GM13977 (cell line): ENCODE results near the gene SPTBN5.

ENCODE experiments used
- DNase-seq: peaks from one replicate; pipeline ENCODE4 v3.0.0; 2012; ENCODE audit warnings: low spot score
- in situ Hi-C: fragments of 300-500 bp; cut with MboI; formaldehyde crosslinking; loops from one replicate; pipeline ENCODE4 v1.12.0; 2022; ENCODE audit warnings: low sequenced_read_pairs, low pct_unique_long_range_greater_than_20kb, mixed read lengths, inconsistent platforms; ENCODE audit not compliant: unreplicated experiment
- TF ChIP-seq, protein P1 (sequence below): IDR thresholded peaks from 2 replicates; pipeline ENCODE4 v1.5.1; 2012; ENCODE audit warnings: mild to moderate bottlenecking, control low read depth; ENCODE audit not compliant: insufficient read depth; ENCODE audit errors: extremely low read depth, missing control alignments

Gene SPTBN5

DNA sequence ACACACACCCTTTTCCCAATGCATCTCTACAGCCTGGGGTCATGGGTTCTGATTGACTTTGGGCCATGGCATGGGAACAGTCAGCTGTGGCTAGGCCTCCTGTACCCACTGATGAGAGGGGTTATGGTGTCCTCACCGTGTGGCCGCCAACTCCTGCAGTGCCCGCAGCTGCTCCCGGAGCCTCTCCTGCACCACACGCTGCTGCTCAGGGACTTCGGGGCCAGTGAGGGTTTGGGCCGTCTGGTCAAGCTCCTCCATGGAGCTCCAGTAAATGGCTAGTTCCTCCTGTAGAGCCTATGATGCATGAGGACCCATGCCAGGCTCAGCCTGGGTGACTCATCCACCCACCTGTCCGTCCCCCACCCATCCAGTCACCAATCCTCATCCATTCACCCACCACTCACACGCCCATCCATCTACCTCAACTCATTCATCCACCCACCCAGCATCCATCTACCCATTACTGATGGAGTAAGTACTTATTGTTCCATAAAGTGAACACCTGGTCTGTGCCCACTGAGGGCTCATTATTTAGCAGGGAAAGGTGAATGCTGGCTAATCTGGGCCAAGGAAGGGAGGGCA lies 21.6 kb downstream of the SPTBN5 start:
- TF ChIP-seq, protein P1, sequence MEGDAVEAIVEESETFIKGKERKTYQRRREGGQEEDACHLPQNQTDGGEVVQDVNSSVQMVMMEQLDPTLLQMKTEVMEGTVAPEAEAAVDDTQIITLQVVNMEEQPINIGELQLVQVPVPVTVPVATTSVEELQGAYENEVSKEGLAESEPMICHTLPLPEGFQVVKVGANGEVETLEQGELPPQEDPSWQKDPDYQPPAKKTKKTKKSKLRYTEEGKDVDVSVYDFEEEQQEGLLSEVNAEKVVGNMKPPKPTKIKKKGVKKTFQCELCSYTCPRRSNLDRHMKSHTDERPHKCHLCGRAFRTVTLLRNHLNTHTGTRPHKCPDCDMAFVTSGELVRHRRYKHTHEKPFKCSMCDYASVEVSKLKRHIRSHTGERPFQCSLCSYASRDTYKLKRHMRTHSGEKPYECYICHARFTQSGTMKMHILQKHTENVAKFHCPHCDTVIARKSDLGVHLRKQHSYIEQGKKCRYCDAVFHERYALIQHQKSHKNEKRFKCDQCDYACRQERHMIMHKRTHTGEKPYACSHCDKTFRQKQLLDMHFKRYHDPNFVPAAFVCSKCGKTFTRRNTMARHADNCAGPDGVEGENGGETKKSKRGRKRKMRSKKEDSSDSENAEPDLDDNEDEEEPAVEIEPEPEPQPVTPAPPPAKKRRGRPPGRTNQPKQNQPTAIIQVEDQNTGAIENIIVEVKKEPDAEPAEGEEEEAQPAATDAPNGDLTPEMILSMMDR: no peak
- in situ Hi-C loops: no loop called here

DNA sequence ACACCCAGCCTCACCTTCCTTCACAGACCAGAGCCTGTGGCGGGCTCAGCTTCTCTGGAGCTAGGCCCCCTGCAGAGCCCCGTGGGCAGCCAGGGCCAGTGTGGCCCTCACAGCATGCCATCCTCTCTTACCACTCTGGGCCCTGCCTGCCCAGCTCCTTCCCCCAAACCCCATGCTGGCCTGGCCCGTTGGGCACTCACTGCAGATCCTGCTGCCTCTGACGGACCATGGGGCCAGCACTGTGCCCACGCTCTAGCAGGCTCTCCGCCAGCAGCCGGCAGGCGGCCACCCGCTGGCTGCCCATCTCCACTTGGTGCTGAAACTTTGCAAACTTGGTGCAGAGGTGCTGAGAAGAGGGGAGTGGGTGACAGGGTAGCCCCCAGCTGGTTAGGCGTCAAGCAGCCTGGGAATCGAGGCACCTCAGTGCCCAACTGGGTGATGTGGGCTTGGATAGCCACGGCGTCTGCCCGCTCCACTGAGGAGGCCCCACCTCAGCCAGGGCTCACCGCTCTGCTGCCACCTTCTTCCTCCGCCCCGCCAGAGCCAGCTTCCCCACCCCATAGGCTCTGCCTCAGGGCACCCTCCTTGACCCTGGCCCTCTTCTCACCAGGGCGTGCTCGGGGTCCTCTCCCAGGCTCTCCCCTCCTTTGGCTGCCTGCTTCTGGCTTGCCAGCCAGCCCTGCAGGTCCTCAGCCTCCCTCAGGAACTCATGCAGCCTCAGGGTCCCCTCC lies 22.5 kb downstream of the SPTBN5 start:
- no peak for DNase-seq
- TF ChIP-seq, protein P1: no peak
- in situ Hi-C loops: no loop called here

More for the DNA sequence above, 21.6 kb downstream of the SPTBN5 start:
- no peak for DNase-seq

DNA sequence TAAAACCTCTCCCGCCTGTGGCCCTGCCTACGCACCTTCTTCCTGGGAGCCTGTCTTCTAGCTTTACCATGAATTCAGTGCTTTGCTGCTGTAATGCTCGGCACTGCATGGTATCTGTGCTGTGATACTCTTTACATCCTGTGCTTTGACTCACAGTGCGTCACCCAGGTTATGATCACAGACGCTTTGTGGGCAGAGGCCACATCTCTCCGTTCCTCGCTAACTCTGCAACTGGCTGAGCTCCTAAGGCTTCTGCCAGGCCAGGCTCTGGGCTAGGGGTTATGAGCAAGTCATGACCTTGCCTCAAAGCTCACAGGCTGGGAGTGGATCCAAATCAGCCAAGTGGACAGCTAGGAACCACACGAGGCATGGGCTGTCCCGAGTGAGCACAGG lies 23.2 kb downstream of the SPTBN5 start:
- DNase-seq: no peak
- TF ChIP-seq, protein P1: no peak
- in situ Hi-C loops: no loop called here

GRCh38 chr15:41869770-41870688 lies 23.8 kb downstream of the SPTBN5 start:
- DNase-seq: no peak
- in situ Hi-C loops: no loop called here
- TF ChIP-seq, protein P1: no peak

DNA sequence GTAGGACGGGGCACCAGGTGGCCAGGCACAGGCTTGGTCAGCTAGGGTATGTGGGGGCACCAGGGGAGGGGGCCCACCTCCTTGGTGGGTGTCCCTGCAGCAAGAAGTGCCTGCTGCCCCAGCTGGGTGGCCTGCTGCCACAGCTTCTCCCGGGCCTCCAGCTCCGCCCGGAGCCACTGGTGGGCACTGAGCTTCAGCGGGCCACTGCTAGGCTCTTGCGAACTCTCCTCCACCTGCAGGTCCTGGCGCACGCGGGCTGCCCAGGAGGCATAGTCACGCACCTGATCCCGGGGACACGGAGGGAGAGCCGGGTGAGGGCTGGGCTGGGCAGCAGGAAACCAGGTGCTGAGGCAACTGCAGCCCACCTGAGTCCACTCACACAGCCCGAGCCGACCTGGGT lies 25.5 kb downstream of the SPTBN5 start:
- TF ChIP-seq, protein P1: no peak
- in situ Hi-C loops: no loop called here
- no peak for DNase-seq

DNA sequence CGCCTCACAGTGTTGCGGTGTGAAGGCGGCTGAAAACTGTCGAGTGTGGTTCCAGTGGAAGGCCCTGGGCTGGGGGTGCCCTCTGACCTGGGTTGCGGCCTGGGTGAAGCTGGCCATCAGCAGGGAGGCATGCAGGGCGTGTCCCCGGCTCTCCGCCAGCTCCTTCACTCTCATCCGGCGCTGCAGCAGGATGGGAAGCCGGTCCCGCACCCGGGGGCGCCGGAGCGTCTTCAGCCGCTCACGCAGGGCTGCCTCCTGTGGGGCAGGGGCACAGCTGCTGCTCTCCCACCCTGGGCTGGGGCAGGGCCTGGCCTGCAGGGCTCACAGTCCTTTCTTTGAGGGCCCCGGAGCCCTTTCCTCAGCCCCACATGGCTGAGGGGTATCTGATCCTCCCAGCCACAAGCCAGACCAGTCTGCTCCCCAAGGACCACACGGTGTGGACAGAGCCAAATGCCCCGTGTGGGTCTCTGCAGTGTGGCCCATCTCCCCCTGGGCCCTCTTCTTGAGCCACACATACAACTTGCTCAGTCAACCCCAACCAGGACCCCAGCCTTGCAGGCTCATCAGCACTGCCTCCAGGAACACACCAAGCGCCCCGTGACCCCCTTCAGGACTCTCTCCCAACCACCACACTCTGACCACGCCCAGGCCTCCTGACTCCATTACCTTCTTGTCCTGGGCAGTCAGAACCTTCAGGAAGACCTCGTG lies 26.8 kb downstream of the SPTBN5 start:
- no peak for DNase-seq
- in situ Hi-C loops: no loop called here
- TF ChIP-seq, protein P1: no peak
